BE2C (cell line): ENCODE measurements around the gene PPP1R1B.

Source experiments
- DNase-seq: peaks from one replicate; pipeline ENCODE4 v3.0.0-alpha.2; 2020
- H3K27me3 ChIP-seq: fragments of 250-450 bp; sonication (Bioruptor Pico); 2 replicates; pipeline ENCODE4 v1.5.1; 2020; ENCODE audit warnings: mild to moderate bottlenecking
- H3K36me3 ChIP-seq: fragments of 250-450 bp; sonication (Bioruptor Pico); 2 replicates; pipeline ENCODE4 v1.5.1; 2020; ENCODE audit warnings: mild to moderate bottlenecking
- H3K4me1 ChIP-seq: fragments of 250-450 bp; sonication (Bioruptor Pico); 2 replicates; pipeline ENCODE4 v1.5.1; 2020
- H3K4me3 ChIP-seq: 2 replicates; pipeline ENCODE4 v1.5.1; 2011; ENCODE audit warnings: low read depth, low read length
- H3K9me3 ChIP-seq: fragments of 250-450 bp; sonication (Bioruptor Pico); 2 replicates; pipeline ENCODE4 v1.5.1; 2020
- TF ChIP-seq, protein P1 (sequence below): IDR thresholded peaks from 2 replicates; pipeline ENCODE4 v1.5.1; 2012; ENCODE audit warnings: mild to moderate bottlenecking, low read depth, low read length

The PPP1R1B gene

DNA sequence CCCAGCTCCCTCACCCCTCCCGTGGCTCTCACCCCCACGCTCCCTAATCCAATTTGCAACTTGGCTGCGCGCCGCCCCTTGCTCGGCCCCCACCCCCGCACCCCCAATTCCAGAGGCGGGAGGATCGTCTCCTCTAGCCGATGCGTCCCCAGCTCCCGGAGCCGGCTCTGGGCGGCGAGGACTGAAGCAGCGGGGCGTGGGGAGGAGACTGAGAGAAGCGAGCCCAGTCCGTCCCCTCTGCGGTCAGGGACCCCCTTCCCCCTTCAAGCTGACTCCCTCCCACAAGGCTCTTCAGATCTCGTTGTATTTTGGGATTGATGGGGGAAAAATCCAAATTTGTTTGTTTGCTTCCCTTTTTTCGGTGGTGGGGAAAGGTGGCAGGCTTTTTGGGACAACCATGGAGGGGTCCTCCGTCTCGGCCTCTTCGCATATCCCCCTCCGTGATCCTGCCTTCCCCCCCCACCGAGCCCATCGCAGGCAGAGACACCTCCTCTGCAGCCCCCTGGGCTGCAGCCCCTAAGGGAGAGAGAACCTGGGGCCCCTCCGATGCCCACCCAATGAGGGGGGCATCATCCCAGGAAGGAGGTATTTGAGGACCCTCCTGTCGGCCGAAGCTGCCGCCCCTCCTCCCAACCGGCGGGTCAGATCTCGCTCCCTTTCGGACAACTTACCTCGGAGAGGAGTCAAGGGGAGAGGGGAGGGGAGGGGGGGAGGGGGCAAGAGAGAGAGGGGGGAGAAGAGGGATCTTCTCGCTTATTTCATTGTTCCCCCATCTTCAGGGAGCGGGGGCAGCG is 19.5 kb upstream of the PPP1R1B start:
- no peak for DNase-seq
- Histone ChIP-seq H3K4me1 (no peaks in the 10 kb centered on the region), H3K9me3 (no peaks in the 10 kb centered on the region), H3K36me3 (no peaks in the 10 kb centered on the region), H3K4me3 (no peak overlapping the region), H3K27me3 (peaks cover 80% of the 10 kb centered on the region)
- TF ChIP-seq, protein P1, sequence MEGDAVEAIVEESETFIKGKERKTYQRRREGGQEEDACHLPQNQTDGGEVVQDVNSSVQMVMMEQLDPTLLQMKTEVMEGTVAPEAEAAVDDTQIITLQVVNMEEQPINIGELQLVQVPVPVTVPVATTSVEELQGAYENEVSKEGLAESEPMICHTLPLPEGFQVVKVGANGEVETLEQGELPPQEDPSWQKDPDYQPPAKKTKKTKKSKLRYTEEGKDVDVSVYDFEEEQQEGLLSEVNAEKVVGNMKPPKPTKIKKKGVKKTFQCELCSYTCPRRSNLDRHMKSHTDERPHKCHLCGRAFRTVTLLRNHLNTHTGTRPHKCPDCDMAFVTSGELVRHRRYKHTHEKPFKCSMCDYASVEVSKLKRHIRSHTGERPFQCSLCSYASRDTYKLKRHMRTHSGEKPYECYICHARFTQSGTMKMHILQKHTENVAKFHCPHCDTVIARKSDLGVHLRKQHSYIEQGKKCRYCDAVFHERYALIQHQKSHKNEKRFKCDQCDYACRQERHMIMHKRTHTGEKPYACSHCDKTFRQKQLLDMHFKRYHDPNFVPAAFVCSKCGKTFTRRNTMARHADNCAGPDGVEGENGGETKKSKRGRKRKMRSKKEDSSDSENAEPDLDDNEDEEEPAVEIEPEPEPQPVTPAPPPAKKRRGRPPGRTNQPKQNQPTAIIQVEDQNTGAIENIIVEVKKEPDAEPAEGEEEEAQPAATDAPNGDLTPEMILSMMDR = no peak

DNA sequence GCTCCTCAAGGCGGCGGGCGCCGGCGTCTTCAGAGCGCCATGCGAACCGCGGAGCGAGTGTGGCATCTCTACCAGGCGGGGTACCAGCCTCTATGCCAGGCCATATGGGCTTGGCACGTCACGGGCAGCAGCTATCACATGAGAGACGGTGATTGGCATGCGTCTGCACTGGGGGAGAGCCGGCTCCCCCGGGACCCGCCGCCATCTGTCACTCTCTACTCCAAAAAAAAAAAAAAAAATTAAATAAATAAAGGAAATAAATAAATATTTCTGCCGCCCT is 19.0 kb upstream of the PPP1R1B start, which contains the start of gene NEUROD2:
TSS of gene NEUROD2 (minus strand) at position 70 of the 280 bp plus-strand sequence. CDS start 1,321 bp downstream, outside the sequence.
- TF ChIP-seq, protein P1 = no peak
- no peaks in the 10 kb centered on the region for H3K9me3 ChIP-seq
- H3K4me1 ChIP-seq = no peaks in the 10 kb centered on the region
- H3K27me3 ChIP-seq = peaks cover 80% of the 10 kb centered on the region
- no peak for DNase-seq
- no peaks in the 10 kb centered on the region for H3K36me3 ChIP-seq
- no peak within 1 kb of the TSS for H3K4me3 ChIP-seq

DNA sequence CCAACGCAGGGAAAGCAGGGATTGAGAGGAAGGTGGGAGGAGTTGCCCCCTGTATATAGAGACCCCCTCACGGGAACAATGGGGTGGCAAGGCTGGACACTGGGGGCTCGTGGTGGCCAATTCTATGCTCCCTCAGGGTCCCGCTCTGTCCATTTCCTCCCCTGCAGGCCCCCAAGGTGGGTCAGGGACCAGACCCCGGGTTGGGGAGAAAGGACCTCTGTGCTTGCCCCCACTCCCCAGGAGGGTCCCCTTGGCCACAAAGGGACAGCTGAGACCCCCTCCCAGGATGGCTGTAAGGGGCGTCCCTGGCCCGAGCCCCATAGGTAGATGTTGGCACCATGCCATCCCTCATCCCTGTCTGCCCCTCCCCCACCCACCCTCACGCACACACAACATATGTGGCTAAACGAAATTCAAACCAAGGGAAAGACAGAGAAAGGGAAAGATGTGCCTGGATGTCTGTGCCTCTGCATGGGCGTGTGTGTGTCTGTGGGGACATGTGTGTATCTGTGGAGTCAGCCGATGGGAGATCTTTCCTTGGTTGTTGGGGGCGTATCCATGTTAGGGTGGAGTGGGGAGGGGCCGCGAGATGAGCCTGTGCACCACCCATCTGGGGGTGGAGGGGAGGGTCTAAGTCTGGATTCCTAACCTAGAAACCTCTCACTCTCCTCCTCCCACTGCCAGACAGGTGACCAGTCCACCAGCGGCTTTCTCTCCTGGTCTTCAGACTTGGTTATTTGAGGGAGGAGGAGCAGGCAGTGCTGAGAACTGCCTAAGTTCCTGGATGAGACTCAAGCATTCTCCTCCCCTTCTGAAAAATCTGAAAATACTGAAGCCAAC is 18.4 kb upstream of the PPP1R1B start:
- H3K27me3 ChIP-seq = peaks cover 76% of the 10 kb centered on the region
- no peaks in the 10 kb centered on the region for H3K9me3 ChIP-seq
- no peak overlapping the region for H3K4me3 ChIP-seq
- H3K36me3 ChIP-seq = no peaks in the 10 kb centered on the region
- DNase-seq = no peak
- no peaks in the 10 kb centered on the region for H3K4me1 ChIP-seq
- TF ChIP-seq, protein P1 = no peak

DNA sequence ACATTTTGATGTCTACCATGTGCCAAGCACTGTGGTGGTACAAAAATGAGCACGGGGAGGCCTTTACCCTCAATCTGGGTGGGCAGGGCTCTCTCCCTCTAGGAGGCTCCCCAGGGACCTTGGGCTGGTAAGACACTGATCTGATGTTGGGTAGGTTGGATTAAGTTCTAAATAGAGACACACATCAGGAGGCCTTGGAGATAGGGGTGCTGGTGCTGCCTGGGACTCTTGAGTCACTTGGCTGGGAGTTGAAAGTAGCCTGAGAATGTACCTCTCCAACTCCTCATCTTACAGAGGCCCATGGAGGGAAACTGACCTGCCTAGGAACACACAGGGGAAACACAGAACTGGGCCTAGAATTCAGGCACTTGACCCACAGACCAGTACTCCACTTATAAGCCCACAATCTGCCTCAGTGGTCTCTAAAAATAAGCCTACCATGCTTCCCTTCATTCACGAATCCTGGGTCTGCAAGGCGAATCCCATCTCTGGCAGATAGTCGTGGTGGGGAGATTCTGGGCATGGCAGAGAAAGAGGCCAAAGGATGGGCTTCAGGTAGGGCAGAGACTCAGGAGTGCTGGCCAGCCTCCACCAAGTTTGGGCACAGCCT is 17.2 kb upstream of the PPP1R1B start:
- H3K4me1 ChIP-seq = no peaks in the 10 kb centered on the region
- DNase-seq = no peak
- H3K27me3 ChIP-seq = peaks cover 65% of the 10 kb centered on the region
- TF ChIP-seq, protein P1 = no peak
- no peaks in the 10 kb centered on the region for H3K36me3 ChIP-seq
- H3K9me3 ChIP-seq = no peaks in the 10 kb centered on the region
- no peak overlapping the region for H3K4me3 ChIP-seq

DNA sequence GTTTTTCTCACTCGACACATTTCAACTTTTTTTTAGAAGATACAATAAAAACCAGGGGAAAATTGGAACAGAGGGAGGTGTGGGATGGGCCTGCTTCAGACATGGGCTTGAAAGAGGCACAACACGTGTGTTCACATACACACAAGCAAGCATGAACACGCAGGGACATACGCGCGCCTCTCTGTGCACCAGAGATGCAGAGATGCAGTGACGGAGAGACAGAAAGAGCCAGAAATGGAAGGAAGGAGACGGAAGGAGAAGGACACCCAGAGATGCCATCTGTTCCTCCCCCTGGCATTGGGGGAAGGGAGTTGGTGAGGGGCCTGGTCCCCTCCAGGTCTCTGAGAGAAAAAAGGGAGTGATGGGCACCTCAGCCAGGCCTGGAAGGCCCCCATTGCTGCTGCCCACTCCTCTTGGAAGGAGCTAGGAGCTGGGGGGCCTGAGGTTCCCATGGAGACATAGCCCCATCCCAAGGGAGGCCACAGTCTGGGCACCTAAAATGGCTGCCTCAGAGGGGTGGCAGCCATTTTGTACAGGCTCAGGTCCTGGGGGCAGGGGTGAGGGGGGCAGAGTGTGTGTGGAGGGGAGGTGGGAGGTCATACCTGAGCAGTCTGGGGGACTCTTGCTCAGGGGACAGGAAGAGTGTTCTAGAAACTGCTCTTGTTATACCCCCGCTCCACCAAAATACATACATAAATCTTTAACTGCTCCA is 15.2 kb upstream of the PPP1R1B start:
- Histone ChIP-seq H3K4me1 (no peaks in the 10 kb centered on the region), H3K36me3 (no peaks in the 10 kb centered on the region), H3K27me3 (peaks cover 44% of the 10 kb centered on the region), H3K4me3 (no peak overlapping the region), H3K9me3 (no peaks in the 10 kb centered on the region)
- TF ChIP-seq, protein P1 = no peak
- no peak for DNase-seq
